AG09309 (cell line): ENCODE data around the gene PSME1.
A peak's percentile ranks its signal among the peaks of the same experiment; 100 is the strongest.

Experiments
- DNase-seq: peaks from one replicate; pipeline ENCODE4 v3.0.0-alpha.2; 2010; ENCODE audit warnings: low read depth
- H3K4me3 ChIP-seq: 2 replicates; pipeline ENCODE4 v1.5.1; 2011; ENCODE audit warnings: mild to moderate bottlenecking, low read depth, low read length, moderate library complexity; ENCODE audit not compliant: control insufficient read depth
- CTCF ChIP-seq: IDR thresholded peaks from 2 replicates; pipeline ENCODE4 v1.5.1; 2011; ENCODE audit warnings: mild to moderate bottlenecking, low read depth, low read length, inconsistent platforms; ENCODE audit not compliant: insufficient read depth, control insufficient read depth; ENCODE audit errors: missing control alignments

PSME1 gene

GRCh38 chr14:24135584-24135833 lies 485 bp upstream of the PSME1 start:
- peak overlapping the region; percentile 61 for H3K4me3 ChIP-seq
- no peak for DNase-seq
- TF ChIP-seq CTCF, result no peak

GRCh38 chr14:24136684-24137528 lies 912 bp downstream of the PSME1 start:
- H3K4me3 ChIP-seq, result peak overlapping the region; percentile 61
- DNase-seq, result no peak
- no peak for TF ChIP-seq CTCF

GRCh38 chr14:24137529-24138395 lies 1.8 kb downstream of the PSME1 start:
- no peak overlapping the region for H3K4me3 ChIP-seq
- no peak for TF ChIP-seq CTCF
- no peak for DNase-seq

GRCh38 chr14:24138396-24139271 lies 2.6 kb downstream of the PSME1 start:
- no peak overlapping the region for H3K4me3 ChIP-seq
- no peak for TF ChIP-seq CTCF
- no peak for DNase-seq

GRCh38 chr14:24139272-24139934 lies 3.4 kb downstream of the PSME1 start:
- no peak for TF ChIP-seq CTCF
- no peak for DNase-seq
- H3K4me3 ChIP-seq, result peak overlapping the region; percentile 9
